Measurements from ENCODE around the gene CDH23. TPM values are rescaled to one million over a fixed set of nuclear protein-coding genes. Genes with fewer than 3 reads are reported as not detected.

The CDH23 gene
- polyA plus RNA-seq, 3 donors, result 0.51 to 0.96 (median 0.80) TPM

DNA sequence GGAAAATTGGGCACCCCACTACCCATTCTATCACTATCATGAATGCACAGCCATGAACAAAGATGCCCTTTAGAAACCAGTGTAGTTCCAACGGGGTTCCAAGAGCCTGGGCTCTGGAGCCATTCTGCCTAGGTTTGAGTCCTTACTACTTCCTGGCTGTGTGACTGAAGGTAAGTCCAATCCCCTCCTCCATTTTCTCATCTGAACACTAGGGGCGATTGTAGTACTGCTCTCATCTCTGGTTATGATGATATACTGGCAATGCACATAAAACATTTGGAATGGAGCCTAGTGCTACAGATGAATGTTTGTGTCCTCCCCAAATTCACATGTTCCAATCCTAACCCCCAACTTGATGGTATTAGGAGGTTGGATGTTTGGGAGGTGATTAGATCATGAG is 28.1 kb upstream of the CDH23 start:
- DNase-seq (ENCODE audit: low read depth in 3 of 3, low spot score in 2 of 3), result no peak

DNA sequence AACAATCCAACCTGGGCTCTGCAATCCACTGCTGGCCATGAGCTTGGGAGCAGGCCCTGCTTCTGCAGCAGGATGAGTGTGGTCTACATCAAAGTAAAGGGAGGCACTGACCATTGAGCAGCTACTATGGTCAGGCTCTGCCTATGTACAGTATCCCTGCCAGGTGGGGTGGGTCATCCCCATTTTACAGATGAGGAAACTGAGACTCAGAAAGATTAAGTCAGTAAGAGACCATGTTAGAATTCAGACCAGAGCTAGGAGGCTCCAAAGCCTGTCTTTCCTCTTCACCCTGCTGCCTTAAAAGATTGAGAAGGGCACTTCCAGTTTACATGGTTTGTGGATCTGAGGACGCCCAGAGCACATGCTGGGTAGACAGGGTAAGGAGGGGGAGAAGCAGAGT is 27.1 kb upstream of the CDH23 start:
- DNase-seq (ENCODE audit: low read depth in 3 of 3, low spot score in 2 of 3), result no peak

DNA sequence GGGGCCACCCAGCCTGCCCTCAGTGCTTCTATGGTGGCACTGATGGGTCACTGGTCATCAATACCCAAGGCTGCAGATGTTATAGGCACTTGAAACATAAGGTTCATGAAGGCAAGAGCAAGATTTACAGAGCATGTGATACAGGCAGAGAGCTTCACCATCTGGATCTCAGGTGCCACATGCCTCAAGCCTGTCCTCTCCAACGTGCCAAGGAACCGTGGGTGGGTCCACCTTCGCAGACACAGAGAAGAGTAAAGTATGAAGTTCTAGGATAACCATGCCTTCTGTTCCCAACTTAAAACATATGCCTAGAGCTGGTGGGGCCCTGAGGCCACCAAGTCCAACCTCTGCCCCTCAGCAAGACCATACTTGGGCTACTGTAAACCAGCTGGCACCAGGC is 26.7 kb upstream of the CDH23 start:
- no peak for DNase-seq (ENCODE audit: low read depth in 3 of 3, low spot score in 2 of 3)

DNA sequence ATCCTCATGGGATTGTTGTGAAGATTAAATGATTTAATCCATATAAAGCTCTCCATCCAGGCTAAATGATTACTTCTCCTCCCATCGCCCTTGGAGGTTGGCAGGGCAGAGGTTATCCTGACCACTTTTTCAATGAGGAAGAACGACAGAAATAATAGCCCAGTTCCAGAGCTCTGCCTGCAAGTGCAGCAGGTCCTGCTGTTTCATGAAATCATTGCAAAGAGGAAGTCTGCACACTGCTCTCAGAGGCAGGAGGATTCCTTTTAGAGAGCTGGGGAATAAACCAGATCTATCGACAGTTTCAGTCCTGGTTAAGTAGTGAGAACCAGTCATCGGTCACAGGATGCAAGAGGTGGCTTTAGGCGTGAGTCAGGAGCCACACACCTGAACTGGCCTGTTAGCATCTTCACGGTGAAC is 25.0 kb upstream of the CDH23 start:
- no peak for DNase-seq (ENCODE audit: low read depth in 3 of 3, low spot score in 2 of 3)

DNA sequence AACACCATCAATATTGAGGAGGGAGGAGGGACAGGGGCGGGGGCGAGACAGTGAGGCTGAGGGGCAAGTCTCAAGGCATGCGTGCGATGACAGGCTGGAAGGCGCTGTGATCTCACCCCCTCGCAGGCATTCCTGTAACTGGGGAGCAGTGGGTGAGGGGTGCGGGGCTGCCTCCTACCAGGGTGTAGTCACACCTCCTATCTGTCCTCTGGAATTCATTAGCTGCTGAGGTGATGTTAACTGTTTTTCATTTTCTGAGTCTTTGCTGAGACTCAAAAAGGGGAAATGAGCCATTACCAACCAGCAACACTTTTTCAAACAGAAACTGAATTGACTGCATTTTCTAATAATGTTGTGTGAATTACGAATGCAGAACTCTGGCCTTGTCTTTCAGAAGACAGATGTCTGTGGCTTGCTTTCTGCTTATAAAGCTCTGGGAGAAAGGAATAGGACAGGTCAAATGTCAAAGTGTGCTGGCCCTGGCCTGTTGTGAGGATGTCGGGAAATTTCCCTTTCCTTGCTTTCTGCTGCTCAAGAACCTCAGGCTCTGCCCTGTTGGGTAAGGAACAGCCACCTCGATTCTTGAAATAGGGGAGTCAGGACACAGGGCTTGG is 23.7 kb upstream of the CDH23 start:
- DNase-seq (ENCODE audit: low read depth in 3 of 3, low spot score in 2 of 3), result no peak

DNA sequence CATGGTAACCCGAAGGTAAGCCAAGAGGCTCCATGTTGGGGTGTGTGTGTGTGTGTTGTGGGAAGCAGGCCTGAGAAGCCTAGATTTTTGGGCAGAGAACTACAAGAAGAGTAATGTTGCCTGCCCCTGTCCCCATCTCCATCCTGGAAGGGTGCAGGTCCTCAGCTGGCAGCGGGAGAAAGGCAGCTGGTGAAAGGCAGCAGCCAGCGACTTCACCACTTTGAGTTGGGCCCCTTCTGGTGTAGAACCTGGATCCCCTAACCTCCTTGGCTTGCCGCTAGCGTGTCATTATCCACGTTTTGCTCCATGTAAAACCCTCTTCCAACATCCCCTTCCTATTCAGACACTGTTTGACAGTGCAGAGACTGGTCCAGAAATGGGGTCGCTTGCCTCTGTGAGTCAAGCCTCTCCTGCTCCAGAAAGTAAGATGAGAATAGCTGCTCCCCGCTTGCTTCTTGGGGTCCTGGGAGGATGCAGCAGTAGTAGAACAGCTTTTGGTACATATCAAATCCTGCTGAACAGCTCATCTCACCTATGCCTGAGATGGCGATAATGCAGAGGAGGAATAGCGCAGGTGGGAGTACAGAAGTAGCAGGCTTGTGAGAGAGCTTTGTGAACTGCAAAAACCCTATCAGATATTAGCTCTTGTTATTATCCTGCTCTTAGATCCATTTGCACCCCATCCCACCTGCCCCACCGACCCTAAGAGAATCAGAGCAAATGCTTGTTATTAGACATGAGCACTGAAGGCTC is 22.1 kb upstream of the CDH23 start:
- no peak for DNase-seq (ENCODE audit: low read depth in 3 of 3, low spot score in 2 of 3)

DNA sequence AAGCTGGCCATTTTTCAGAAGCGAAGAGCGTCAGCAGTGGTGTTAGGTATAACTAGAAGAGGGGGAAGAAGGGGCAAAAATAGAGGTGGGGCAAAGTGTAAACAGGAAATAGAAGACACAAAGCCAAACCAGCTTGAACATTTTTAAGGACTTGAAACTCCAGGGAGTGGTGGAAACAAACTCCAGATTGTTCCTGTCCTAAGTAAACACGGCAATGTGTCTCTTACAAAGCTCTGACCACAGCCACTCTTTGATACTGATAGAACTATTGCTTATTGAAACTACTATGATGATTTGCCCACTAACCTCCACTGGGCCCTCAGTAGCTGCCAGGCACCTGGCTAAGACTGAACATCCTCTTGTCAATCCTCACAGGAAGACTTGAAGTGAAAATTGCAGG is 20.8 kb upstream of the CDH23 start:
- no peak for DNase-seq (ENCODE audit: low read depth in 3 of 3, low spot score in 2 of 3)

DNA sequence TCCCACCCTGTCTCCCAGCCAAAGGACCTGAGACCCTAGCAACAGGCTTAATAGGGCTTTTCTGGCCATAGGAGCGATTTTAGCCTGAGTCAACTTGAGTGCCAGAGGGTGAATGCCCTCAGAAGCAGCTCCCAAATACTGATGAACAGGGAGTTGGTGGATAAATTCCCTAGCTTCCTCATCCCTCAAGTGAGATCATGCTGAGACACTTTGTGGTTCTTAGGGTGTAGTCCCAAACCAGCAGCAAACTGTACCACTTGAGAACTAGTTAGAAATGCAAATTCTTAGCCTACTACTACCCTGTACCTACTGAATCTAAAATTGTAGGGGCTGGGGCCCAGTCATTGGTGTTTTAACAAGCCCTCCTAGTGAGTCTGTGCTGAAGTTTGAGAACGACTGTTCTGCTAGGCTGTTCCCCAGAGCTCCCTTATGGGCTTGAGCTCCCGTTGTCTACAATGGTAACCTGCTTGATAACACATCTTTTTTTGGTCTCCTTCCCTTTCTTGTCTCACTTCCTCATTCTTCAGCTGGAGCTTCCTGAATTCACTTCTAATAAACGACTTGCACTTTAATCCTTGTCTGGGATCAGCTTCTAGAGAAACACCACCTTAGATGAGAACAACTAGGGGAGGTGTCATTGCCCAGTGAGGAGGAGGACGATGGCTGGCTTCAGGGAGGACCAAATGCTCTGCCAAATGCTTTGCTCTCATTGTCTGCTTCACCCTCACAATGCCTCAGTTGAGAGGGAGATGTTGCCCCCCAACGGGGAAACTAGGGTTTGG is 18.2 kb upstream of the CDH23 start:
- DNase-seq (ENCODE audit: low read depth in 3 of 3, low spot score in 2 of 3), result no peak

DNA sequence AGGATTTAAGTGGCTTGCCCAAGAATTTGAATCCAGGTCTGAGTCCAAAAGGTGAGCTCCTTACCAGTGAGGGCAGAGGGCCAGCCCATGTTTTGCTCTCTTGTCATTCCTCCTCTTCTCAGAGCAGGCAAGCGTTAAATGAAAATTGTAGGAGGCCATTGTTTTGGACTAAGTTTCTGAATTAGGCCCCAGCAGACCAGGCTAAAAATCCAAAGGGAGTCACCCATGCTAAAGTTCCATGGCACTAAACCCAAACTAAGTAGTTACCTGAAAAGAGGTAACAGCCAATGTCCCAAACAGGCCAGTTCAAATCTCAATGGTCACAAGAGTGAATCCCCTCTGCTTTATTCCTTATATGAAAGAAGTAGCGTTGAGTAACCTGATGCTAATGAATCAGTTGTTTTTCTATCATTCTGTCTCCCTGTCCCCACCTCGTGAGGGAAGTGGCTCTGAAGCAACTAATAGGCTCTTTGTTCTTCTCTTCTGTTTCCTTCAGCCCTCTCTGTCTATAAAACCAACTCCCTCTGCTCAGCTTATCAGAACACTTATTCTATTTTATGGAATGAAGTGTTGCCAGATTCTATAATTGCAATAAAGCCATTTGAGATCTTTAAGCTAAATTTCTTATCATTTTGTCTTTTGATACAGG is 17.5 kb upstream of the CDH23 start:
- no peak for DNase-seq (ENCODE audit: low read depth in 3 of 3, low spot score in 2 of 3)

DNA sequence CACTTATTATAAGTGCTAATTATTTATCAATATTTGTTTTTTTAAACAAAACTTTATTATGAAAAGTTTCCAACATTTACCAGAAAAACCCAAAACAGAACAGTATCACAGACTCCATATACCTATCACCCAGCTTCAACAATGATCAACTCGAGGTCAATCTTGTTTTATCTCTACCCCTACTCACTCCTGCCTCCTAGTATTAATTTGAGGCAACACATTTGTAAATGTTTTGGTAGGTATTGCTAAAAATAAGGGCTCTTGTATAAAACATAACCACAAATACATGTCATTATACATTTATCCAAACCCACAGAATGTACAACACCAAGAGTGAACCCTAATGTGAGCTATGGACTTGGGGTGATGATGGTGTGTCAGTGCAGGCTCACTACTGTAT is 15.9 kb upstream of the CDH23 start:
- no peak for DNase-seq (ENCODE audit: low read depth in 3 of 3, low spot score in 2 of 3)

DNA sequence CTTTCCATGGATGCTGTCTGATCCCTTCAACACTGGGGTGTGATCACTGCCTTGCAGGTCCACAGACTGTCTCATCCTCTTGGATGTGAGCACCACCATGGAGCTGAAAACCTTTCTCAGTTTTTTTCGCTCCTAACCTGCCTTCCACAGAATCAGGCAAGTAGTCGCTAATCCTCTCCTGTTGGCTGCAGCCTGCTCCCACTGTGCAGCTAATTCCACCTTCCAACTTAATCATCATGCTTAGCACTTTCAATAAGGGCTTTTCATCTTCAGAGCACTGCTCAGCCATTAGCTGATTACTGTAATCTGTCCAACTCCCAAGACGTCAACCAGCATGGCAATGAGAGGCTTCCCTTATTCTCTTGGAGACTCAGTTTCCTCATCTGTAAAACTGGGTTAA is 15.1 kb upstream of the CDH23 start:
- no peak for DNase-seq (ENCODE audit: low read depth in 3 of 3, low spot score in 2 of 3)

DNA sequence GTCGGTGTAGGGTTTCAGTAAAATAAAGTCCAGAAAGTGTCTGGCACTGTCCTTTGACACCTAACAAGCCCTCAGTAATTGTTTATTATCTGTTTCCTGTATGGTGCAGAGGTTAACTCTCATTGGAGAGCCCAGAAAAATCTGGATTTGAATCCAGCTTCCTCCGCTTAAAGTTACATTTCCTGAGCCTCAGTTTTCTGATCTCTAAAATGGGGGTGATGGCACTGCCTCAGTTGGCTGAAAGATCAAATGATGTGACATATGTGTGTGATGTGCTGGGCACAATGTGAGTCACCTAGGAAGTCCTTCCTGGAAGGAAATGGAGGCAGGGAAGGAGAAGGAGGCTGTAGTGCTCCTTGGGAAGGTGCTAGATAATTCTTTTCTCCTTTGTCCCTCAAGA is 14.7 kb upstream of the CDH23 start:
- no peak for DNase-seq (ENCODE audit: low read depth in 3 of 3, low spot score in 2 of 3)

DNA sequence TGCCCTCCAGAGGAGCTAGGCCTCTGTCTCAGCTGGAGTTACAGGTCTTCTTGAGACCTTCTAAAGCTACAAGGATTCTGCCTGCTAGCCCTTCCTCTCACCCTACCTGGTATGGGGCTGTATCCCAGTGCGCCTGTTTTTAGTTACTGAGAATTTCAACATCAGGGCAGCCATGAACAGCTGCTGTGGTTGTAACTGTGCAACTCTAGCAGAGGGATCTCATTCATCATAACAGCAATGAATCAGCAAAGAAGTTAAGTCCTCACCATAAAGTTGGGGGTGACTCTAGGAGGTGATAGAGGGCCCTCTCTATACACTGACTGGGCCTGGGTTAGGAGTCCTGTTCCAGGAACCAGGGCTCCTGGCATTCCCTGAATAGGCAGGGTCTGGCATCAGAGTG is 14.0 kb upstream of the CDH23 start:
- DNase-seq (ENCODE audit: low read depth in 3 of 3, low spot score in 2 of 3), result no peak

DNA sequence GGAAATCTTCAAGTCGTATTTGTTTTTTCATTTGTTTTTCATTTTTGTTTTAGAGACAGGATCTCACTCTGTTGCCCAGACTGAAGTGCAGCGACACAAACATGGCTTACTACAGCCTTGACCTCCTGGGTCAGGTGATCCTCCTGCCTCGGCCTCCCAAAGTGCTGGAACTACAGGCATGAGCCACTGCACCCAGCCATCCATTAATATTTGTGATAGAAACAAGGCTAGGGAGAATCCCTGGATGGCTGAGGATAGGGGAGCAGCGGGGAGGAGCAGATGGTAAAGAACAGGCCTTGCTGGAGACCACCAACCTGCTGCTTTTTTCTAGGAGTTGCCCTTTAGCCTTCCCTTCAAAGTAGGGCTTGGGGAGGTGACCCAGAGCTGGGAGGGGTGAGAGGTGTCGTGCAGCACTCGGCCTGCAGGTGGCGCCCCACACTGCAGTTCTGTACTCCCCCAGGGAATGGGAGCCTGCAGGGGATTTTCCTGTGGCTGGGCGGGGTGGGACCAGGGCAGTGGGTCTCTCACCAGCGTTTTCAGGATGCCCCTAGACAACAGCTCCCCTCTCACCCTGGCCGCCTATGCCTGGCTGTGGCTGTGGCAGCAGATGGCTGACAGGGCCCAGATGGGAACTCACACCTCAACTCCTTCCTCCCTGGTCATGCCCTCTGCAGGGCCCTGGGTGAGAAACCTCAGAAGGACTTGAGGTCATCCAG is 12.6 kb upstream of the CDH23 start:
- no peak for DNase-seq (ENCODE audit: low read depth in 3 of 3, low spot score in 2 of 3)

DNA sequence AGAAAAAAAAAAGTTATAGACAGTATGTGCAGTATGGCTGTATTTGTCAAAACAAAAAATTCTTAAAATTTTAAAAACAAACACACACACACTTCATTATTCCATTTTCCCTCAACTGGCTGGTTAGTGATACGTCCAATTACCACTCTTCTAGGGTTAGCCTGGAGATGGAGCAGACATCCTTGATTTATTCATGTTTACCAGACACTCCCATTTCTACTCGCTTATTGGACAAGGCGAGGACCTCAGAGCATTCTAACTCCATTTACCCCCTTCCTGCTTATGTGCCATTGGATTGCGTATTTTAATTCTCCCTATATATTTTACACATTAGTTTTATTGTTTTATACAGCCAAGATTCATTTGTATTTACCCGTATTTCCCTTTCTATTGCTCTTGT is 8.5 kb upstream of the CDH23 start:
- no peak for DNase-seq (ENCODE audit: low read depth in 3 of 3, low spot score in 2 of 3)

DNA sequence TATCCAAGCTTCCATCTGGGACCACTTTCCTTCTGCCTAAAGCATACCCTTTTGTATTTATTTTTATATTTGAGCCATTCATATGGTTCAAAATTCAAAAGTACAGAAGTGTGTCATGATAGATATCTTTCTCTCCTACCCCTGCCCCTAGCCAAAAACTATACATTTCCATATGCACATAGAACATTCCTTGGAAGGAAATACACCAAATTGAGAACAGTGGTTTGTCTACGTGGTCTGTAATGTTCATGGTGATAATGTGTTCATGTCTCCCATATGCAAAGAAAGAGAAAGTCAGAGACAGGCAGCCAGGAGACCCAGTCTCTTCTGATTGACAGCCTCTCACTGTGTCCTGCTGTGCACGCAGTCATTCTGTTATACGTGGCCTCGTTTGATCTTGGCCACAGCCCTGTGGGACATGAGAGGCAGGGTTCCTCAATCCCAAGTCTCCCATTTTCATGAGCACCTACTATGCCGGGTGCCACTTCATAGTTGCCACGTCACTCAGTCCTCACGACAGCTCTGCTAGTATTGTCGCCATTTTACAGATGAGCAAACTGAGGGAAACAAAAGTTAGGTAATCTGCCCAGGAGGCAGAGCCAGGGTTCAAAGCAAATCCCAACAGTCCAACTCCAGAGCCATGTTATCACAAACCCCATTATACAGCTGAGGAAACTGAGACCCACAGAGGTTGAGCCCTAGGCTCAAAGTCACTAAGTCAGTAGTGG is 8.0 kb upstream of the CDH23 start:
- no peak for DNase-seq (ENCODE audit: low read depth in 3 of 3, low spot score in 2 of 3)

DNA sequence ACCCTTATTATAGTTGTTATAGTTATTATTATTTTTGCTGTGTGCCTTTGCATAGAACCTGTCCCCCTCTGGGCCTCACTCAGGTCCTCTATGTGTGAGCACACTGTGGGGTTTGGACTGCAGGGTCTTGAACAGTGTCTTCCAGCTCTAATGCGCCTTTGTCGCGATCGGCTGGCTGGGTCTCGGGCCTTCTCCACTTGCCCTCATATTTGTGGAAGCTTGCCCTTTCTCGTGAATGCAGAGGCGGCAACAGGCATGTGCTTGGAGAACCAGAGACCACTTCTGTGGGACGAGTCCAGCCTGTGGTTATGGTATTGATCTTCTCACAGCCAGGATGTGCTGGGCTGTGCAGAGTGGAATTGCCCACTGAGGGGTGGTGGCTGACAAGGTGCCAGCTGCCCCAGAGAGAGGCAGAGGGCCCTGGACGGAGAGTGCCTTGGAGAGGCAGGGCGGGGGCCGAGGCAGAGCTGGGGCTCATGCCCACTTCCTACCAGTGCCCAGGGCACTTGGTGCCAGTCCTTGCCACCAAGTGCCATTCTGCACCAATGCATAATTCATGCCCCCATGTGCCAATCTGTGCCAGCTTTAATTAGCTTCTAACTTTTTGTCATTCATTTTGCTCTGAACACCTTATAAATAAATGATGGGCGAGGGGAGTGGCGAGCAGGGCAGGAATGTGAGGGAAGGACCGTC is 6.8 kb upstream of the CDH23 start:
- no peak for DNase-seq (ENCODE audit: low read depth in 3 of 3, low spot score in 2 of 3)

DNA sequence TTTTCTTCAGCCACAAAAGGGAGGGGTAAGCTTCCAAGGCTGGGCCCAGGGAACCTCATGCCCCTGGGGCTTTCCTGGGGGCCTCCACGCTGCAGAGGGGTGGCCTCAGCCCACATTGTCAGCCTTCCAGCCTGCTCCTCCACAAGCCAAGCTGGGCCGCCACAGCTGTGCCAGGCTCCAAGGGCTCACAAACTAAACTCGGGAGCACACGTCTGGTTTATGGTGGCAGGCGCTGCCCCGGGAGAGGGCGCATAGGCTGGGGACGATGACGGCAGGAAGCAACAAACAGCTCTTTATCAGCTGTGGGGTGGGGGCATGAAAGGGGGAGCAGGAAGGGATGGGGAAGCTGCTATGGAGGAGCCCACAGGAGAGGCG is 6.3 kb upstream of the CDH23 start:
- DNase-seq (ENCODE audit: low read depth in 3 of 3, low spot score in 2 of 3), result no peak

DNA sequence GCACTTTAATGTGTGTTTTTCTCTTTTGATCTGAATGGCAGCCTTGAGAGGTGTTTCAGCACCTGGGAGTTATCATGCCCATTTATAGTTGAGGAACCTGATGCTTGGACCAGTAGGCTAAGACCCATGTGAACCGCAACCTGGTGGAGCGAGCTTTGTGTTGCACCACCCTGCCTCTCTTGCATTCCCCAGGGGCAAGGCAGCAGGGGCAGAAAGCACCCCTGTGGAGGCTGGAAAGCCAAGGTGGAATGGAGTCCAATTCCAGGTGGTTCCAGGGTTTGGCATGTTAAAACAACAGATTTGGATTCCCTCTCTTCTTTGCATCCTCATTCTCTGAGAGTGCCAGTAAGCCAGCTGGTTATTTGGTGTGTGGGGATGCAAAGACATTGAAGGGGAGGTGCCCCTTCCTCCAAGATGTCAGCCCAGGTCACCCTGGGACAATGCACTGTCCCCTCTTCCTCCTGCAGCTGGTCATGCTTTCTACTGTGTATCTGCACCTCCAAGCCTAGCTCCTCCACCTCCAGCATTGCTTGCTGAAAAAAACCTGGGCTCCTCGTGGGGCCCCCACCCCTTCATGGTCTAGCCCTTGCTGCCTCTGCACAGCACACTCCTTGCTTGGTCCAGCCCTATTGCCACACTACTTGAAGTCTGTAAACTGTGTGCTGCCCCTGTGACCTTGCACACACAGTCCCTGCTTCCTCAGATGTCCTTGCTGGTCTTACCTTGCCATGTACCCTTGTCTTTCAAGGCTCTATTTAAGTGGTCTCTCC is 5.6 kb upstream of the CDH23 start:
- no peak for DNase-seq (ENCODE audit: low read depth in 3 of 3, low spot score in 2 of 3)

Measured in right renal cortex interstitium (tissue), 3 donors.